ENCODE data around the gene ZGPAT. TPM values are rescaled to one million over a fixed set of nuclear protein-coding genes. Genes with fewer than 3 reads are reported as not detected.

Gene ZGPAT
- total RNA-seq, 1 donor from 2014 or later = 19.2 TPM

DNA sequence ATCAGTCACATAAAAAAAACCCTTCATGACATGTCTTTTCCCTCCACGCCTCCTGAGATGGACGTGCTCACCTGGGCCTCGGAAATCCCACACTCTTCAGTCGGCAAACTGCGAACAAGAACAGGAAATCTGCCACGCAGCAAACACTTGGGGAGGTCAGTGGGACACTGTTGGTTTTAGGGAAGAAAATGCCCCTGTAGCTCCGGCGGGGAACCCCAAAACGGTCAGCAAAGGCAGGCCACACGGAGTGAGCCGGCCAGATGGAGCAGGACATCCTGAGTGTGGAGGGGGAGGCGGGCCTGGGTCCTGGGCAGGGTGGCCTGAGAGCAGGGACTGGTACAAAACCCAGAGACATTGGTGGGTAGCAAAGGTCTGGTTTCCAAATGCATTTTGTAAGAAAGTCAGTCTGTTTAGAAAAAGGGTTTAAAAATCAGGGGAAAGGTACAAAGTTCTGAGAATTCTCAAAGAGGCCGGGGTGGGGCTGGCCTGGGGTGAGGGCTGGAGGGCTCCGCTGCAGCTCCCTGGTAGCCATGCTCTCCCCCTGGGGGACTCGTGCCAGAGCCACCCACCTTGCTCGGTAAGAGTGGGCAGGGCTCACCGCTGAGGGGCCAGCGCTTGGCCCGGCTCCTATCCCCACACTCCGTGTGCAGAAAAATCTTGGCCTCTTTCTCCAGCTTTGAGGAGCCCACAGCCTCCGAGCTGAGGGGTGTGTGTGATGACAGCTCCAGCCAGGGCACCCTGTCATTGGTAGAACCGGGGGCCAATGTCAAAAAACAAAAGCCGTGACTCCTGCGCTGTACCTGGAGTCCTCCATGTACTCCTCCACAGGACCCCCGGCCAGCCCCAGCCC, 37.0 kb downstream of the ZGPAT start:
- TF ChIP-seq, protein P1, sequence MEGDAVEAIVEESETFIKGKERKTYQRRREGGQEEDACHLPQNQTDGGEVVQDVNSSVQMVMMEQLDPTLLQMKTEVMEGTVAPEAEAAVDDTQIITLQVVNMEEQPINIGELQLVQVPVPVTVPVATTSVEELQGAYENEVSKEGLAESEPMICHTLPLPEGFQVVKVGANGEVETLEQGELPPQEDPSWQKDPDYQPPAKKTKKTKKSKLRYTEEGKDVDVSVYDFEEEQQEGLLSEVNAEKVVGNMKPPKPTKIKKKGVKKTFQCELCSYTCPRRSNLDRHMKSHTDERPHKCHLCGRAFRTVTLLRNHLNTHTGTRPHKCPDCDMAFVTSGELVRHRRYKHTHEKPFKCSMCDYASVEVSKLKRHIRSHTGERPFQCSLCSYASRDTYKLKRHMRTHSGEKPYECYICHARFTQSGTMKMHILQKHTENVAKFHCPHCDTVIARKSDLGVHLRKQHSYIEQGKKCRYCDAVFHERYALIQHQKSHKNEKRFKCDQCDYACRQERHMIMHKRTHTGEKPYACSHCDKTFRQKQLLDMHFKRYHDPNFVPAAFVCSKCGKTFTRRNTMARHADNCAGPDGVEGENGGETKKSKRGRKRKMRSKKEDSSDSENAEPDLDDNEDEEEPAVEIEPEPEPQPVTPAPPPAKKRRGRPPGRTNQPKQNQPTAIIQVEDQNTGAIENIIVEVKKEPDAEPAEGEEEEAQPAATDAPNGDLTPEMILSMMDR (IDR thresholded peaks at IDR 0.05) = no peak
- DNase-seq (ENCODE audit: low spot score) = peak; percentile 88
- H3K4me3 Mint-ChIP-seq (ENCODE audit: unreplicated experiment) = no peak overlapping the region
- H3K27me3 Mint-ChIP-seq (ENCODE audit: low read depth) = no peaks in the 10 kb centered on the region
- peaks cover 3% of the 10 kb centered on the region for H3K36me3 Mint-ChIP-seq (ENCODE audit: low read depth)
- H3K9me3 Mint-ChIP-seq (ENCODE audit: low read depth) = no peaks in the 10 kb centered on the region
- no peak overlapping the region for H3K27ac Mint-ChIP-seq (ENCODE audit: unreplicated experiment)
- no peaks in the 10 kb centered on the region for H3K4me1 Mint-ChIP-seq (ENCODE audit: low read depth)

DNA sequence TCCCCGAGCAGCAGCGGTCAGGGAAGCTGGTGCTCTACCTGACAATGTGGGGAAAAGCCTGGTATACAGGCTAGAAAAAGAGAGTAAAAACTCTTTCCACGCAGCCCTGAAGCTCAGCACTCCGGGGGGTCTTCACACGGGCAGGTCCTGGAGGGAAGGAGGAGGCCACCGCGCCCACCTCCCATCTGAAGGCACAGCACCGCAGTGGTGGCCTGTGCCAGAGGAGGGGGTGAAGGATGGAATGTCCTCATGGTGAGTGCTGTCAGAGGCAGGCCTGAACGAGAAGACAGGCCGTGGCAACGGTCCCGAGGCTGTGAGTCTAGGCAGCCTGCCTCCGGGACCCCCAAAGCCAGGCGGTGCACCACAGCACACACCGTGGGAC, 37.6 kb downstream of the ZGPAT start:
- no peak for DNase-seq (ENCODE audit: low spot score)
- H3K4me3 Mint-ChIP-seq (ENCODE audit: unreplicated experiment) = no peak overlapping the region
- H3K9me3 Mint-ChIP-seq (ENCODE audit: low read depth) = no peaks in the 10 kb centered on the region
- TF ChIP-seq, protein P1 (IDR thresholded peaks at IDR 0.05) = no peak
- H3K36me3 Mint-ChIP-seq (ENCODE audit: low read depth) = peaks cover 3% of the 10 kb centered on the region
- H3K27me3 Mint-ChIP-seq (ENCODE audit: low read depth) = no peaks in the 10 kb centered on the region
- no peaks in the 10 kb centered on the region for H3K4me1 Mint-ChIP-seq (ENCODE audit: low read depth)
- no peak overlapping the region for H3K27ac Mint-ChIP-seq (ENCODE audit: unreplicated experiment)

DNA sequence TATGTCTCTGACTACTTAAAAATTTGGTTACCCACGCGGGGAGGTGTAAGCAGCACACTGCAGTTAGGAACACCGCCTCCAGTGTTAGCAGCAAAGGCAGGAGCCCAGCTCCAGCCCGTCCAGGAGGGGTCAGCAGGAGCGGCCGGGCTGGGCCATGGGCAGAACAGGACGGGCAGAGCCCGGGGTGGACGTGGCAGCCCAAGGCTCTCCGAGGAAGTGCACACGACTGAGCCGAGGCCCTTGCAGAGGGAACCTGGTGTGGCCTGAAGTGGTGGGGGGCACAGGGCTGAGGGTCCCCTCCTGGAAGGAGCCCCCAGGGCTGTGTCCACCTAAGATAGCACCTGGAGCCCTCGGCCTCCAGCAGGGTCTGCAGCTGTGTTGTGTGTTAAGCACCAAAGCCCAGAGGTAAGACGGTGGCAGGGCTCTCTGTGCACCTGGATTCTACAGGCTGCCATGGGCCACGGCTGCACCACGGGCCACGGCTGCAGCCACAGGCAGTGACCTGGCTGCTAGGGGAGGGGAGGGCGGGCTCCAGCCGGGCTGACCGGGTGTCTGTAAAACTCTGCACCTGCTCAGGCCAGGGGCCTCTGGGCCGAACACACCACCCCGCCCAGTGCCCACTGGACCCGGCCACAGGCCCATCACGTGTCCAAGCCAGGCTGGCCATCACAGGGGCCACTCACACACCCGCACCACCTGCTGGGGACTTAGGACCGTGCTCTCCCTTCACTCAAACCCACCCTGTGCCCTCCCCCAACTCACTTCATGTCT, 38.3 kb downstream of the ZGPAT start:
- Mint-ChIP-seq H3K4me3 (ENCODE audit: unreplicated experiment) (no peak overlapping the region), H3K27ac (ENCODE audit: unreplicated experiment) (no peak overlapping the region)

DNA sequence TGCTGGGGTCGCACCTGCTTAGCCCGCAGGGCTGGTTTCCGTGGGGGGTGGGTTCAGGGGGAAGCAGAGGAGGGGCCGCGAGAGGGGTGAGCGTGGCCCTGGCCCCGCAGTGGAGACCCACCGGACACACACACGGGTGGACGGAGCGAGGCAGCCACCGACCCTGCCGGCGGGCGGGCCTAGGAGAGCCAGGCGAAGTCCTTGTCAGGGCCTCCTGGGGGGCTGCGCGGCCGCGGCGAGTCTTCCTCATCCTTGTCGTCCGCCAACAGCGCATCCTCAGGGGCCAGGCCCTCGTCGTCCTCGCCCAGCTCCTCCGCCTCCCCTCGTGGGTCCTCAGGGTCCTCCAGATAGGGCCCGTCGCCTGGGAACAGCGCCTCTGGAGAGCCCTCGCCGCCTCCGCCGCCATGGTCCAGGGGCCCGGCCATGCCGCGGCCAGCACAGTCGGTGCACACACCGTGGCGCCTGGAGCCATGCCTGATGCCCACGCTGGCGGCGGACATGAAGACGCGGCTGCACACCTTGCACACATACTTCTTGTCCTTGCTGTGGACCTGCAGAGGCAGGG, 39.0 kb downstream of the ZGPAT start:
- peaks cover 3% of the 10 kb centered on the region for H3K36me3 Mint-ChIP-seq (ENCODE audit: low read depth)
- H3K4me3 Mint-ChIP-seq (ENCODE audit: unreplicated experiment) = no peak overlapping the region
- H3K4me1 Mint-ChIP-seq (ENCODE audit: low read depth) = no peaks in the 10 kb centered on the region
- DNase-seq (ENCODE audit: low spot score) = no peak
- no peaks in the 10 kb centered on the region for H3K27me3 Mint-ChIP-seq (ENCODE audit: low read depth)
- TF ChIP-seq, protein P1 (IDR thresholded peaks at IDR 0.05) = no peak
- H3K9me3 Mint-ChIP-seq (ENCODE audit: low read depth) = no peaks in the 10 kb centered on the region
- H3K27ac Mint-ChIP-seq (ENCODE audit: unreplicated experiment) = no peak overlapping the region

More for the DNA sequence above, 38.3 kb downstream of the ZGPAT start:
- H3K4me1 Mint-ChIP-seq (ENCODE audit: low read depth) = no peaks in the 10 kb centered on the region
- no peak for DNase-seq (ENCODE audit: low spot score)
- peaks cover 3% of the 10 kb centered on the region for H3K36me3 Mint-ChIP-seq (ENCODE audit: low read depth)
- no peaks in the 10 kb centered on the region for H3K27me3 Mint-ChIP-seq (ENCODE audit: low read depth)
- TF ChIP-seq, protein P1 (IDR thresholded peaks at IDR 0.05) = no peak
- no peaks in the 10 kb centered on the region for H3K9me3 Mint-ChIP-seq (ENCODE audit: low read depth)

DNA sequence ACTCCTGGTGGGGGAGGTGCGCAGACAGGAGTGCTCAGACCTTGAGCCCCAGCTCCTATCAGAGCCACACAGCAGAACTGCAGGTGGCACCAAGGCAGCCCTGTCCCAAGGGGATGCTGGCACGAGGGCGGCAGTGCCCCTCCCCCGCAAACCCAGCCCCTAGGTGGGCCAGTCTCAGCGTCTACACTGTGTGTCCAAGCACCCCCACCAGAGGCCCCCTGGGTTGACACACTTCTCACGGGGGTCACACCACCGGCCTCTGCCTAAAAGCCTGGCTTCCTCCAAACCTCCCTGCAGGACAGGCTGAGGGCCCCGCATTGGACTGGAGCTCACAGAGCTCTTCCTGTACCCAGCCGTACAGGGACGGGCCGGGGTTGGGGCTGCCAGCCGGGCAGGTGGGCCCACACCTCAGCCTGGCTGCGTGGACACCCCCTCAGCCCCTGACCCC, 39.8 kb downstream of the ZGPAT start:
- H3K4me1 Mint-ChIP-seq (ENCODE audit: low read depth) = no peaks in the 10 kb centered on the region
- no peaks in the 10 kb centered on the region for H3K27me3 Mint-ChIP-seq (ENCODE audit: low read depth)
- H3K36me3 Mint-ChIP-seq (ENCODE audit: low read depth) = peaks cover 3% of the 10 kb centered on the region
- TF ChIP-seq, protein P1 (IDR thresholded peaks at IDR 0.05) = no peak
- no peaks in the 10 kb centered on the region for H3K9me3 Mint-ChIP-seq (ENCODE audit: low read depth)
- no peak for DNase-seq (ENCODE audit: low spot score)
- H3K27ac Mint-ChIP-seq (ENCODE audit: unreplicated experiment) = no peak overlapping the region
- H3K4me3 Mint-ChIP-seq (ENCODE audit: unreplicated experiment) = no peak overlapping the region

All from chondrocyte (in vitro differentiated cells).